CD4-positive, CD25-positive, alpha-beta regulatory T cell (primary cell): ENCODE data around the gene LMAN1L. TPM values are rescaled to one million over a fixed set of nuclear protein-coding genes. Genes with fewer than 3 reads are reported as not detected.
A peak's percentile ranks its signal among the peaks of the same experiment; 100 is the strongest.
"Not testable (repeated sequence)": the region's sequence is repeated elsewhere in the genome, so short reads cannot be mapped to it uniquely, and the experiment has no call there.

Source experiments
- ATAC-seq, 2 donors: fragments of 150-1000 bp; cut with Tn5 transposase; one replicate each; pipeline ENCODE4 v1.10.0; 2021; ENCODE audit warnings: low read depth in 2 of 2, moderate number of reproducible peaks in 2 of 2, moderate library complexity in 1 of 2
- DNase-seq, 3 donors: peaks; one replicate each; pipeline versions ENCODE4 v3.0.0 to v3.0.0-alpha.2; 2012 to 2022; ENCODE audit warnings: mixed read lengths in 1 of 3
- H3K27ac ChIP-seq: one replicate; pipeline ENCODE4 v1.7.0; 2013; ENCODE audit warnings: mild to moderate bottlenecking, low read length; ENCODE audit not compliant: insufficient read depth, poor library complexity, severe bottlenecking
- H3K27me3 ChIP-seq: one replicate; pipeline ENCODE4 v1.7.0; 2013; ENCODE audit warnings: low read length; ENCODE audit not compliant: control insufficient read depth, insufficient read depth
- H3K36me3 ChIP-seq: one replicate; pipeline ENCODE4 v1.7.0; 2013; ENCODE audit warnings: mild to moderate bottlenecking, low read length, moderate library complexity; ENCODE audit not compliant: control insufficient read depth, insufficient read depth
- H3K4me1 ChIP-seq: 2 replicates; pipeline ENCODE4 v1.7.0; 2013; ENCODE audit warnings: mild to moderate bottlenecking, low read length; ENCODE audit not compliant: insufficient read depth, control insufficient read depth, poor library complexity, severe bottlenecking
- H3K4me3 ChIP-seq: one replicate; pipeline ENCODE4 v1.7.0; 2013; ENCODE audit warnings: low read depth, mild to moderate bottlenecking, low read length, moderate library complexity
- H3K9me3 ChIP-seq, 2 experiments: 1 replicate in 1 of 2; 2 replicates in 1 of 2; pipeline ENCODE4 v1.7.0; 2013; ENCODE audit warnings: low read length in 2 of 2, mild to moderate bottlenecking in 1 of 2, moderate library complexity in 1 of 2; ENCODE audit not compliant: control insufficient read depth in 2 of 2
- H3K27ac Mint-ChIP-seq, 3 donors: one replicate each; pipeline ENCODE4 v1.8.0; 2020 to 2022; ENCODE audit warnings: mild to moderate bottlenecking in 3 of 3, mixed read lengths in 3 of 3, moderate library complexity in 2 of 3
- H3K27me3 Mint-ChIP-seq: one replicate; pipeline ENCODE4 v1.8.0; 2022; ENCODE audit warnings: mild to moderate bottlenecking, mixed read lengths
- H3K36me3 Mint-ChIP-seq: one replicate; pipeline ENCODE4 v1.8.0; 2020; ENCODE audit warnings: mixed read lengths
- H3K4me1 Mint-ChIP-seq, 4 donors: one replicate each; pipeline ENCODE4 v1.8.0; 2020 to 2022; ENCODE audit warnings: mixed read lengths in 4 of 4, mild to moderate bottlenecking in 1 of 4
- H3K4me3 Mint-ChIP-seq, 4 donors: one replicate each; pipeline ENCODE4 v1.8.0; 2020 to 2022; ENCODE audit warnings: mild to moderate bottlenecking in 4 of 4, mixed read lengths in 4 of 4, moderate library complexity in 3 of 4
- H3K9me3 Mint-ChIP-seq, 7 donors: one replicate each; pipeline ENCODE4 v1.8.0; 2020 to 2022; ENCODE audit warnings: mixed read lengths in 7 of 7, mild to moderate bottlenecking in 3 of 7, moderate library complexity in 2 of 7
- polyA plus RNA-seq, 4 donors: library from polyadenylated mRNA; unstranded; fragments of 300-500 nt; fragmentation: Illumina TruSeq; gene quantifications; one replicate each; pipeline ENCODE4 v1.2.3, GENCODE V29; 2021
- total RNA-seq: library from RNA; stranded (reverse); gene quantifications from one replicate; pipeline ENCODE4 v1.2.3, GENCODE V29; 2022

LMAN1L gene
- total and polyA plus RNA-seq, 5 donors from 2014 or later: not detected

GRCh38 chr15:74784426-74785193 lies 28.0 kb upstream of the LMAN1L start:
- DNase-seq (peak in 1 of 3 donors; percentile 49), ATAC-seq (no peak)
- Histone ChIP-seq H3K36me3 (no peaks in the 10 kb centered on the region), H3K4me1 (peaks cover 90% of the 10 kb centered on the region), H3K4me3 (peak overlapping the region; percentile 85), H3K9me3 (no peaks in the 10 kb centered on the region), H3K27ac (peak overlapping the region; percentile 95), H3K27me3 (no peaks in the 10 kb centered on the region)
- H3K27ac Mint-ChIP-seq: peak overlapping the region; percentile 97 to 100 (median 99)
- peaks cover 13% of the 10 kb centered on the region for H3K36me3 Mint-ChIP-seq
- H3K4me1 Mint-ChIP-seq: peaks cover 10 to 75% (median 45%) of the 10 kb centered on the region in 4 donors
- H3K4me3 Mint-ChIP-seq: peak overlapping the region; percentile 89 to 95 (median 94)
- no peaks in the 10 kb centered on the region for H3K9me3 Mint-ChIP-seq
- peaks cover 12% of the 10 kb centered on the region for H3K27me3 Mint-ChIP-seq

DNA sequence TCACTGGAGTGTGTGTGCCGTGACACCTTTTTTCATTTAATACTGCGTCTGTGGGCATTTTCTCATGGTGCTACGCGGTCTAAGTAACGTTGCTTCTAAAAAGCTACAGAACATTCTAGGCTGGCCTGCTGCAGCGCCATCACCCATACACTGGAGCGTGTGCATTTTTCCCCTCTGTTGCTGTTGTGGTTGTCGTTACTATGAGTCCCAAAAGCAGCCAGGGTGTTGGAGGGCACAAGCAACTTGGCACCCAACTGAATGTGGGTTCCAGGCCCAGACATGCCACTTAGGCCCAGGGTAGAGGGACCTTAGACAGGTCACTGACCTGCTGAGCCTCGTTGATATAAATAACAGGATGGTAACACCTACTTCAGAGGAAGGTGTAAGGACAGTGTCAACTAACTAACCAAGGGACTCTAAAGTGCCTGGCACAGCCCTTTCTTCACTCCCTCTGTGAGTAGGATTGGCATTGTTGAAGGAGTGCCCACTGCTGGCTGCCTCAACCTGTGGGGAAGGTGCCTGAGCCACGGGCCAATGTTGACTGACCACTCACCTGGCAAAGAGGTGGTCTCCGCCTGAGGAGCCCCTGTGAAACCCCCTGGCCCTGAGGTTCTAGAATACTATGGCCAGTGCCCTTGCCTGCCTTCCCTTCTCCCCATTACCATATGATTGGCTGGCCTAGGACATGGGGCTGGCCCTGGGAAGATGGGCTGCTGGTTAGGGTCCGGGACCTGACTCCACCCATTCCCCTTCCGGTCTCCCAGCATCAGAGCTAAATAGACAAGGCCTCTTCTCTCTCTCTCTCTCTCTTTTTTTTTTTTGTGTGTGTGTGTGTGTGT lies 27.2 kb upstream of the LMAN1L start:
- Histone ChIP-seq H3K4me1 (peaks cover 90% of the 10 kb centered on the region), H3K27me3 (no peaks in the 10 kb centered on the region), H3K36me3 (no peaks in the 10 kb centered on the region), H3K9me3 (no peaks in the 10 kb centered on the region), H3K27ac (peak overlapping the region; percentile 95), H3K4me3 (peak overlapping the region; percentile 85)
- Mint-ChIP-seq H3K27me3 (peaks cover 12% of the 10 kb centered on the region), H3K4me3 (peak overlapping the region; percentile 89 to 95 (median 94)), H3K36me3 (peaks cover 13% of the 10 kb centered on the region), H3K4me1 (peaks cover 4 to 73% (median 41%) of the 10 kb centered on the region in 4 donors), H3K9me3 (no peaks in the 10 kb centered on the region), H3K27ac (peak overlapping the region; percentile 97 to 100 (median 99))
- ATAC-seq (no peak), DNase-seq (peak in 1 of 3 donors; percentile 85)

GRCh38 chr15:74786081-74786480 lies 26.6 kb upstream of the LMAN1L start:
- Mint-ChIP-seq H3K27me3 (peaks cover 12% of the 10 kb centered on the region), H3K36me3 (peaks cover 13% of the 10 kb centered on the region)

DNA sequence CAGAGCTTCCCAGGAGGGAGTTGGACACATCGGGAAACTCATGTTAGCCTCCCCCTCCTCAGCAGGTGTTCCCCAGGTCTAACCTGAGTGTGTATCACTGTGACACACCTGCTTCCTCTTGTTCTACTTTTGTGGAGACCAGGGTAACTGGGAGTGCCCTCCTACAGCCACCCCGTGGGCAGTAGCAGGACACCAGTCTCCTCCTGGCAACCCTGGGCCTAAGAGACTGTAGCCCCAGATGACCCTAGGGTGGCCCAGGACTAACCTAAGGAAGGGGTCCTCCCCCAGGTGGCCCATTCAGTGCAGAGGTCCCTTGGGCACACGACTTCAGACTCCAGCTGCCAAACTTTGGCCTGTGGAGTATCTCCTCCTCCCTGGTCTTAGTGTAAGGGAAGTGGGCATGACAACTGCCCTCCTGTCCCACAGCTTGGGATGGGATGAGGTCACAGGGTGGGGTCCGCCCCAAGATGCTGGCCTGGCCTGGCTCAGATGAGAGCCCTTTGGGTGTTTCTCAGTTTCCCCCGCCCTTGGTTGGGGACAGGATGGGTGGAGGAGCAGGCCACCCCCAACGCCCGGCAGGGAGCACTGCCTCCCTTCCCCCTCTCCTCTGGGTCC lies 26.0 kb upstream of the LMAN1L start:
- Mint-ChIP-seq H3K27ac (peak overlapping the region; percentile 97 to 100 (median 99)), H3K4me3 (peak overlapping the region; percentile 89 to 98 (median 94)), H3K9me3 (no peaks in the 10 kb centered on the region), H3K36me3 (peaks cover 15% of the 10 kb centered on the region), H3K27me3 (peaks cover 9% of the 10 kb centered on the region), H3K4me1 (peaks cover 7 to 74% (median 40%) of the 10 kb centered on the region in 4 donors)
- DNase-seq (peak in 1 of 3 donors; percentile 70), ATAC-seq (no peak)
- Histone ChIP-seq H3K27me3 (no peaks in the 10 kb centered on the region), H3K4me3 (peak overlapping the region; percentile 85), H3K4me1 (peaks cover 90% of the 10 kb centered on the region), H3K9me3 (no peaks in the 10 kb centered on the region), H3K36me3 (no peaks in the 10 kb centered on the region), H3K27ac (peak overlapping the region; percentile 95)

More at GRCh38 chr15:74786081-74786480, 26.6 kb upstream of the LMAN1L start:
- DNase-seq, H3K9me3 Mint-ChIP-seq, H3K27me3 ChIP-seq, ATAC-seq, H3K9me3 ChIP-seq, H3K36me3 ChIP-seq: not testable (repeated sequence)
- peak overlapping the region; percentile 97 to 100 (median 99) for H3K27ac Mint-ChIP-seq
- Histone ChIP-seq H3K27ac (peak overlapping the region; percentile 95), H3K4me1 (peaks cover 90% of the 10 kb centered on the region), H3K4me3 (peak overlapping the region; percentile 85)
- peaks cover 3 to 73% (median 40%) of the 10 kb centered on the region in 4 donors for H3K4me1 Mint-ChIP-seq
- peak overlapping the region; percentile 89 to 98 (median 94) for H3K4me3 Mint-ChIP-seq

DNA sequence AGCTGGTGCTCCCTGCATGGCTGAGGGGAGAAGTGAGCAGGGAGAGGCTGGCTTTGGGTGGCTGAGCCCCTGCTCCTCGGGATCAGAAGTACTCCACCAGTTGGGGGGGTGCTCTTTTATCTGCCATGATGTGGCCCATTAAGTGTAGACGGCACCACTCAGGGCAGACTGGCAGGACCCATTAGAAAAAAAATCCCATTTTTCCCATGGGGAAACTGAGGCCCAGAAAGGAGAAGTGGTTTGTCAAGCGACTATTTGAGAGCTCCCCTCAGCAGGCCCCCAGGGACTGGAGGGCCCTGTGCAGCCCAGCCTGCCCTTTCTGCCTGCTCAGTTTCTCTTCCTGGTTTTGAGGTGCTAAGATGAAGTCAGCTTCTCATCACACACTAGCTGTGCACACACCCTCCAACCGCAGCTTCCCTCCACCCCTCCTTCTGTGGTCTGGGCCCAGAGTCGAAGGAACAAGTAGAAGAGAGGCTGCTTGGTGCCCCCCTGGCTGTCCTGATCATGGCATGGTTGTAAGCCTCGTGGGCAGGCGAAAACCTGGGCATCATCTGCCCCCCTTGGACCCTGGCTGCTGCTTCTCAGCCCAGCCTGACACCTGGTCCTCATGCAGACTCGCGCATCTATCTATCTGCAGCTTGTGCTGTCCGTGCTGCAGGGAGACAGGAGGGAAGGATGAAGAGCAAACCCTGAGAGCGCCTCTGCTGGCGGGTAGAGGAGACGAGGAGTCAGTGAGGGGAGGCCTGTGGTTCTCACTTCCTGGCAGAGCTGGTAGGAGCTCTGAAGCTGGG lies 25.2 kb upstream of the LMAN1L start:
- DNase-seq (peak; percentile 88 to 96 (median 96)), ATAC-seq (peak; percentile 79 to 81)
- no peaks in the 10 kb centered on the region for H3K27me3 ChIP-seq
- Mint-ChIP-seq H3K9me3 (no peaks in the 10 kb centered on the region), H3K4me3 (peak overlapping the region; percentile 89 to 98 (median 94)), H3K4me1 (peaks cover 12 to 82% (median 47%) of the 10 kb centered on the region in 4 donors), H3K36me3 (peaks cover 20% of the 10 kb centered on the region), H3K27me3 (peaks cover 9% of the 10 kb centered on the region), H3K27ac (peak overlapping the region; percentile 97 to 100 (median 99))
- peak overlapping the region; percentile 85 for H3K4me3 ChIP-seq
- no peaks in the 10 kb centered on the region for H3K36me3 ChIP-seq
- peak overlapping the region; percentile 95 for H3K27ac ChIP-seq
- no peaks in the 10 kb centered on the region for H3K9me3 ChIP-seq
- H3K4me1 ChIP-seq: peaks cover 97% of the 10 kb centered on the region

DNA sequence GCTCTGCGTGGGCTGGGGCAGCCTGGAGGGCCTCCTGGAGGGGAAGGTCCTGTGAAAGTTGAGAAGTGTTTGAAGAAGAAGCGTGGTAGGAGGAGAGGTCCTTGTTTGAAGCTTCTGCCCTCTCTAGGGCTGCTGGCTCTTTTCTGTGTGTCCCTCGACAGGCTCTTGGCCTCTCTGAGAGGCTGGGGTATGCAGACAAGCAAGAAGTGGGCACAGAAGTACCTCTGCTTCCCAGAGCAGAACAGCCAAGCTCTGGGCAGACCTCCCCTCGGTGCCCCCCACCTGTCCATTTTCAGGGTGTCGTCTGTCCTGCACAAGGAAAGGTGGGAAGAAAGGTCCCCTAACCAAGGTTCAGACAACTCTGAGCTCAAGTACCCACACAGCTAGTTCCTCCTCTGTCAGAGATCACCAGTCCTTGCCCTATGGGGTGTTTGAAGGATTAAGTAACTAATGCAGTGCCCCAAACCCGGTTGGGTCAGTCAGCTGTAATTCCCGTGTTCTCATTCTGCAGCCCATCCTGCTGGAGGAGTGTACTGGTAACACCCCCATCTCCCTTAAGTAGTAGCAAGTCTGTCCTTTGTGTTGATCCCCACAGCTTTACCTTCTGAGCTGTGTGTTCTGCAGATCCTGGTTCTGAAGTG lies 24.5 kb upstream of the LMAN1L start:
- H3K9me3 ChIP-seq: no peaks in the 10 kb centered on the region
- Mint-ChIP-seq H3K27ac (peak overlapping the region; percentile 97 to 100 (median 99)), H3K36me3 (peaks cover 20% of the 10 kb centered on the region), H3K4me1 (peaks cover 12 to 89% (median 51%) of the 10 kb centered on the region in 4 donors), H3K4me3 (peak overlapping the region; percentile 89 to 98 (median 94)), H3K27me3 (peaks cover 9% of the 10 kb centered on the region), H3K9me3 (no peaks in the 10 kb centered on the region)
- no peak for ATAC-seq
- no peak for DNase-seq
- peak overlapping the region; percentile 85 for H3K4me3 ChIP-seq
- peaks cover 100% of the 10 kb centered on the region for H3K4me1 ChIP-seq
- no peaks in the 10 kb centered on the region for H3K36me3 ChIP-seq
- H3K27ac ChIP-seq: peak overlapping the region; percentile 95
- H3K27me3 ChIP-seq: no peaks in the 10 kb centered on the region
